ENCODE data around the gene FN1. TPM values are rescaled to one million over a fixed set of nuclear protein-coding genes. Genes with fewer than 3 reads are reported as not detected.

Gene FN1
- total and polyA plus RNA-seq, 11 donors: 100 to 1,418 (median 343) TPM

DNA sequence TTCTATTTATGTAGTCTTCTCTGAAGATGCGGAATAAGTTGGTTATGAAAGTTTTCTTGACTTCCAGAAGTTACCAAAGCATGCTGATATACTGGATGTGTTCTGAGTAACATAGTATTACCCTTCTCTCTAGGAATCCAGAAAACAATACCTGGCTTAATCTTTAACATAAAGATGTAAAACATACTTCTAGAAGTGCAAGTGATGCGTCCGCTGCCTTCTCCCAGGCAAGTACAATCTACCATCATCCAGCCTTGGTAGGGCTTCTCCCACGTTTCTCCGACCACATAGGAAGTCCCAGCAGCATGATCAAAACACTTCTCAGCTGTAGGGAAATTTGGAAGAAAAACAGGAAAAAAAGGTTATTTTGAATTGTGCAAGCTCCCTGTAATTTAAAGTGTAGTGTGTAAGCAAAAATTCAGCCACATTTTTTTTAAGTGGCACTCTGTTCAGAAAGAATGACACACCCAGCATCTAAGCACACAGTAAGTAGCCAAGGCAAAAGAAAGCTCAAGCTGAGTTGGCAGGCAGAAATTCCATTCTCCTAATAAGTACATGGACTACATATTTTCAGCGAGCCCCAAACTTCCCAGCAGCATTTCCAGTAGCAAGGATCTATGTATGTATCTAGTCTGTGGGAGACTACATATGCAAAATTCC lies 5.2 kb downstream of the FN1 start:
- Histone ChIP-seq H3K27me3 (peaks cover 0 to 8% (median 0%) of the 10 kb centered on the region in 9 donors), H3K4me3 (peak overlapping the region in 3 of 12 donors; percentile 13 to 79 (median 66)), H3K27ac (peak overlapping the region in 1 of 12 donors; percentile 17), H3K36me3 (peaks cover 0 to 75% (median 36%) of the 10 kb centered on the region in 9 donors), H3K4me1 (peaks cover 0 to 37% (median 0%) of the 10 kb centered on the region in 12 donors), H3K9me3 (no peaks in the 10 kb centered on the region)
- intact Hi-C loops (cut with DNase I): loop anchor here in 2 of 10 donors (10.0 kb wide), 3 partner anchors 144 to 404 kb away; no protein-coding TSS in a partner anchor
- no peak for TF ChIP-seq POLR2A (IDR thresholded peaks at IDR 0.05)
- TF ChIP-seq, protein P1, sequence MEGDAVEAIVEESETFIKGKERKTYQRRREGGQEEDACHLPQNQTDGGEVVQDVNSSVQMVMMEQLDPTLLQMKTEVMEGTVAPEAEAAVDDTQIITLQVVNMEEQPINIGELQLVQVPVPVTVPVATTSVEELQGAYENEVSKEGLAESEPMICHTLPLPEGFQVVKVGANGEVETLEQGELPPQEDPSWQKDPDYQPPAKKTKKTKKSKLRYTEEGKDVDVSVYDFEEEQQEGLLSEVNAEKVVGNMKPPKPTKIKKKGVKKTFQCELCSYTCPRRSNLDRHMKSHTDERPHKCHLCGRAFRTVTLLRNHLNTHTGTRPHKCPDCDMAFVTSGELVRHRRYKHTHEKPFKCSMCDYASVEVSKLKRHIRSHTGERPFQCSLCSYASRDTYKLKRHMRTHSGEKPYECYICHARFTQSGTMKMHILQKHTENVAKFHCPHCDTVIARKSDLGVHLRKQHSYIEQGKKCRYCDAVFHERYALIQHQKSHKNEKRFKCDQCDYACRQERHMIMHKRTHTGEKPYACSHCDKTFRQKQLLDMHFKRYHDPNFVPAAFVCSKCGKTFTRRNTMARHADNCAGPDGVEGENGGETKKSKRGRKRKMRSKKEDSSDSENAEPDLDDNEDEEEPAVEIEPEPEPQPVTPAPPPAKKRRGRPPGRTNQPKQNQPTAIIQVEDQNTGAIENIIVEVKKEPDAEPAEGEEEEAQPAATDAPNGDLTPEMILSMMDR (IDR thresholded peaks at IDR 0.05): no peak
- ATAC-seq: no peak
- 72 to 75% (median 74%) methylated on average over 6 of the region's 6 CpGs for WGBS, 4 donors
- no peak for DNase-seq

DNA sequence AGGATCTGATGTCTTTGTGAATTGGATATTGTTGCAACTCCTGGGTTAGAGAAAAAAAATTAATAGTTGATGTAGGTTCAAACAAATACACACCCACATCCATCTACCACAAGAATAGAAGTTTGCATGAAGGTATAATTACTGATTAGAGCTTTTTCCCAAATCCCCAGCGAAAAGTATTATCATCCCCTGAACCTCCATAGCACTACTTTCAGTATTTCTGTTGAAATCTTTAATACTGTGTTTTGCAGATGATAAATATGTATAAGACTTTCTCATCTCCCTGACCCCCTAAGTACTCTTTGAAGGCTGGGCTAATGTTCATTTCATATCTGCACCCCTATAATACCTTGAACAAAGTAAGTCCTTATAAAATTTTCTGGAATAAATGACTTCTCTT lies 6.4 kb downstream of the FN1 start:
- WGBS, 4 donors: 96 to 100% (median 96%) methylated on average over 1 of the region's 1 CpG
- Histone ChIP-seq H3K4me3 (no peak overlapping the region), H3K9me3 (no peaks in the 10 kb centered on the region), H3K4me1 (peaks cover 0 to 37% (median 0%) of the 10 kb centered on the region in 12 donors), H3K36me3 (peaks cover 0 to 87% (median 48%) of the 10 kb centered on the region in 9 donors), H3K27ac (peak overlapping the region in 1 of 12 donors; percentile 17), H3K27me3 (no peaks in the 10 kb centered on the region)
- TF ChIP-seq, protein P1 (IDR thresholded peaks at IDR 0.05): no peak
- TF ChIP-seq POLR2A (IDR thresholded peaks at IDR 0.05): no peak
- ATAC-seq: no peak
- no peak for DNase-seq
- intact Hi-C loops (cut with DNase I): no loop called here

DNA sequence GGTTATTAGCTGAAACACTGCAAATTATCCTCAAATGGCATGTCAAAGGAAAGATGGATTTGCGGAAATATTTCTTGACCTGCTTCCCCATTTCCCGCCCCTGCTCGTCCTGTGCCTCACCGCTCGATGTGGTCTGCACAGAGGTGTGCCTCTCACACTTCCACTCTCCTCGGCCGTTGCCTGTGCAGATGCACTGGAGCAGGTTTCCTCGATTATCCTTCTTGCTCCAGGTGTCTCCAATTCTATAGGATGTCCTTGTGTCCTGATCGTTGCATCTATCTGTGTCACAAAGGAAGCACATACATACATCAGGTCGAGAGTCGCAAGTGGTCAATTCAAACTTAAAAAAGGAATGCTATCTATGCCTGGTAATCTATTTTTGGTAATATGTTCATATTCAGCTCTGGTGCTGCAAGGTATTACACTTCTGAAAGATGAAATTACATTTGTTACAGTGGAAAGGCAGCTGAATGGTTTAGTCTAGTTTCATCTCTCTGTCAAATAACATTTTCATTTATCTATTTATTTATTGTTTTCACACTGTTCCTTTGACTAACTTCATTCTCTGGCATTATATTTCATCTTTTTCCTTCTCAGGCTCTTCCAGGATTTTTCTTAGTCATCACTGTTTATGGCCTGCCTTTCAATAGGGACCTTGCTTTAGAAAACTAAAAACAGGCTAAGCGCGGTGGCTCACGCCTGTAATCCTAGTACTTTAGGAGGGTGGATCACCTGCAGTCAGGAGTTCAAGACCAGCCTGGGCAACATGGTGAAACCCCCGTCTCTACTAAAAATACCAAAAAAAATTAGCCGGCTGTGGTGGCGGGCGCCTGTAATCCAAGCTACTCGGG lies 7.6 kb downstream of the FN1 start:
- Histone ChIP-seq H3K4me3 (no peak overlapping the region), H3K4me1 (peaks cover 0 to 29% (median 0%) of the 10 kb centered on the region in 12 donors), H3K27ac (peak overlapping the region in 1 of 12 donors; percentile 21), H3K9me3 (no peaks in the 10 kb centered on the region), H3K27me3 (no peaks in the 10 kb centered on the region), H3K36me3 (peaks cover 0 to 97% (median 54%) of the 10 kb centered on the region in 9 donors)
- intact Hi-C loops (cut with DNase I): no loop called here
- no peak for TF ChIP-seq POLR2A (IDR thresholded peaks at IDR 0.05)
- TF ChIP-seq, protein P1 (IDR thresholded peaks at IDR 0.05): no peak
- DNase-seq (no peak), ATAC-seq (no peak)
- 90 to 93% (median 91%) methylated on average over 19 of the region's 19 CpGs for WGBS, 4 donors

DNA sequence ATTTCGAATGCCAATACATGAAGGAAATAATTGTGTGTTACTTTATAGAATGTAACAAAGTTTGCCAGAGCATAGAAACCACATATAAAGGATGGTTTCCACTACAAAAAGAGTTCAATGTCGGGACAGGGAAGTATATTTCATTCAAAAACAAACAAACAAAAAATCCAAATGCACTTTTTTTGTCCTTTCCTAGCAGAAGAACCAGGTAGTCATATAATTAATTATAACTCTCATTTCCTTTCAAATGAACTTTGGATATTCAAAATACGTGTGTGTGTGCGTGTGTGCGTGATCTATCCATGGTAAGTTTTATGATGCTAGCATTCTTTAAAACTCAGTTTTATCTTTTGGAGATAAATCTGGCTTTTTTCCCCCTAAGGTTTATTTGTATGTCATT lies 8.3 kb downstream of the FN1 start:
- Histone ChIP-seq H3K4me1 (peaks cover 0 to 25% (median 0%) of the 10 kb centered on the region in 12 donors), H3K4me3 (no peak overlapping the region), H3K27me3 (no peaks in the 10 kb centered on the region), H3K36me3 (peaks cover 0 to 97% (median 53%) of the 10 kb centered on the region in 9 donors), H3K9me3 (no peaks in the 10 kb centered on the region), H3K27ac (no peak overlapping the region)
- intact Hi-C loops (cut with DNase I): no loop called here
- no peak for DNase-seq
- 94 to 98% (median 96%) methylated on average over 5 of the region's 5 CpGs for WGBS, 4 donors
- no peak for TF ChIP-seq POLR2A (IDR thresholded peaks at IDR 0.05)
- TF ChIP-seq, protein P1 (IDR thresholded peaks at IDR 0.05): no peak
- ATAC-seq: no peak
